AG04449 (cell line): Measurements from ENCODE around the gene GALNT10.

Source experiments
- CTCF ChIA-PET: fragments of 350-600 bp; formaldehyde crosslinking; extraction: SDS; loops from one replicate; lab custom pipeline; 2021; ENCODE audit warnings: antibody characterized with exemption; lab: Yijun Ruan, JAX
- POLR2A ChIA-PET: fragments of 400-600, 350-600 bp; formaldehyde crosslinking; extraction: SDS; loops from one replicate; lab custom pipeline; 2020; ENCODE audit warnings: antibody characterized with exemption, inconsistent platforms; lab: Yijun Ruan, JAX
- DNase-seq: peaks from one replicate; pipeline ENCODE4 v3.0.0-alpha.2; 2010; ENCODE audit warnings: low read depth, low spot score
- H3K4me3 ChIP-seq: 2 replicates; pipeline ENCODE4 v1.5.1; 2011; ENCODE audit warnings: low read depth, mild to moderate bottlenecking, control low read depth, low read length
- TF ChIP-seq, protein P1 (sequence below): IDR thresholded peaks from one replicate; pipeline ENCODE4 v1.5.1; 2011; ENCODE audit warnings: mild to moderate bottlenecking, moderate library complexity, low read length, control low read depth, inconsistent platforms; ENCODE audit not compliant: insufficient read depth; ENCODE audit errors: missing control alignments

Gene GALNT10

DNA sequence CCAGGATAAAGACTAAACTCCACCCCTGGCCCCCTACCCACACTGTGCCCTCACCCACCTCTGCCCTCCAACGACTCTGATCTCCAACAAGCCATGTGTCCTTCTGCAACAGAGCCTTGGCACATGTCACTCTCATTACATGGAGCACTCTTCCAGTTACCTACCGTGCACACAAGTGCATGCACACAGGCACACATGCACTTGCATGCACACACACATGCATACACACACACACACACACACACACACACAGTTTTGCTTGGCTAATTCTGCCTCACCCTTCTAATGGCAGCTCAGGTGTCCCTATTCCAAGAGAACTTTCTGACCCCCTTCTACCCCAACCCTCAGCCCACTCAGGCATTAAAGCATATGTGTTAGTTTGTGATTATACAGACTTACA is 19.6 kb downstream of the GALNT10 start:
- TF ChIP-seq, protein P1, sequence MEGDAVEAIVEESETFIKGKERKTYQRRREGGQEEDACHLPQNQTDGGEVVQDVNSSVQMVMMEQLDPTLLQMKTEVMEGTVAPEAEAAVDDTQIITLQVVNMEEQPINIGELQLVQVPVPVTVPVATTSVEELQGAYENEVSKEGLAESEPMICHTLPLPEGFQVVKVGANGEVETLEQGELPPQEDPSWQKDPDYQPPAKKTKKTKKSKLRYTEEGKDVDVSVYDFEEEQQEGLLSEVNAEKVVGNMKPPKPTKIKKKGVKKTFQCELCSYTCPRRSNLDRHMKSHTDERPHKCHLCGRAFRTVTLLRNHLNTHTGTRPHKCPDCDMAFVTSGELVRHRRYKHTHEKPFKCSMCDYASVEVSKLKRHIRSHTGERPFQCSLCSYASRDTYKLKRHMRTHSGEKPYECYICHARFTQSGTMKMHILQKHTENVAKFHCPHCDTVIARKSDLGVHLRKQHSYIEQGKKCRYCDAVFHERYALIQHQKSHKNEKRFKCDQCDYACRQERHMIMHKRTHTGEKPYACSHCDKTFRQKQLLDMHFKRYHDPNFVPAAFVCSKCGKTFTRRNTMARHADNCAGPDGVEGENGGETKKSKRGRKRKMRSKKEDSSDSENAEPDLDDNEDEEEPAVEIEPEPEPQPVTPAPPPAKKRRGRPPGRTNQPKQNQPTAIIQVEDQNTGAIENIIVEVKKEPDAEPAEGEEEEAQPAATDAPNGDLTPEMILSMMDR, result no peak
- ChIA-PET CTCF (interaction anchor here (1.3 kb wide), 1 partner anchor 17 kb away, joined by 3 read pairs; no protein-coding TSS in a partner anchor), POLR2A (no interaction called here)
- no peak overlapping the region for H3K4me3 ChIP-seq
- DNase-seq, result no peak

DNA sequence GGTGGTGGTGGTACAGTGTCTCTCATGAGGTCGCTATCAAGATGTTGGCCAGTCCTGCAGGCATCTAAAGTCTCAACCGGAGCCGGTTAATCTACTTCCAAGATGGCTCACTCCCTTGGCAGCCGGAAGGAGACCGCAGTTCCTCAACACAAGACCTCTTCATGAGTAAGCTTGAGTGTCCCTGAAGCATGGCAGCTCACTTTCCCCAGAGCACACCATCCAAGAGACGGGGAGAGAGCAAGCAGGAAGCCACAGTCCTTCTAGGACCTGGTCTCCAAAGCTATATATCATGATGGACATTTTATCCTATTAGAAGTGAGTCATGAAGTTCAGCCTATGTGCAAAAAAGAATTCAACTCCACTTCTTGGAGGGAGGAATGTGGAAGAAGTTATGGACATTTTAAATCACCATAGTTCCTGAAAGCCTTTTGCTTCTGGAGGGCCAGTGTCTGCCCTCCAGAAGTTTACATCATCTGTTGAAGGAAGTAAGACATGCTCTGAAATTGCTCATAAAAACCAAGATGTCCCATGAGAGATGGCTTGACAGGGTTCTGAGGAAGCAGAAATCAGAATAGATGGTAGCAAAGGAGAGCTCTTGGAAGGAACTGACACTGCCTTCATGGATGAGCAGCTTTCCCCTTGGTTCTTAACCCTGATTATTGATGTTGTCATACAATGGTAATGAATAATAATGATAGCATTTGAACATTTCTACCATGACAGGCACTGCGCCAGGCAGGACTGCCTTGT is 21.3 kb downstream of the GALNT10 start:
- no peak for DNase-seq
- POLR2A ChIA-PET, result interaction anchor here (1.1 to 2.6 kb wide), 2 partner anchors 9 to 22 kb away, joined by 3 to 13 read pairs; partner anchors contain the start of gene GALNT10
- CTCF ChIA-PET, result interaction anchor here (1.3 to 2.5 kb wide), 3 partner anchors 18 to 195 kb away, joined by 3 to 12 read pairs (median 5); no protein-coding TSS in a partner anchor
- TF ChIP-seq, protein P1, result no peak
- H3K4me3 ChIP-seq, result no peak overlapping the region

DNA sequence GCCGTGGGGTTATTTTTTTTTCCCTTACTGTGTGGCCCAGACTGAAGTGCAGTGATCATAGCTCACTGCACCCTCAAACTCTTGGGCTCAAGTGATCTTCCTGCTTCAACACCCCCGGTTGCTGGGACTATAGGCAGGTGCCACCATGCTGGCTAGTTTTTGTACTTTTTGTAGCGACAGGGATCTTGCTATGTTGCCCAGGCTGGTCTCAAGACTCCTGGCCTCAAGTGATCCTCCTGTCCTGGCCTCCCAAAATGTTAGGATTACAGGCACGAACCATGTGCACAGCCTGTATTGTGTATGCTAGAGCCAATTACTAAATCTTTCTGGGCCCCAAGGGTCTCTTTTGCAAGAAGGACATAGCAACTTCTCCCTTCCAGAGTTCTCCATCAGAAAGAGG is 23.1 kb downstream of the GALNT10 start:
- TF ChIP-seq, protein P1, result no peak
- no peak for DNase-seq
- ChIA-PET CTCF (interaction anchor here (1.0 to 2.5 kb wide), 2 partner anchors 17 to 191 kb away, joined by 4 to 12 read pairs; no protein-coding TSS in a partner anchor), POLR2A (interaction anchor here (0.8 to 2.6 kb wide), 2 partner anchors 9 to 24 kb away, joined by 3 to 13 read pairs; partner anchors contain the start of gene GALNT10)
- no peak overlapping the region for H3K4me3 ChIP-seq

DNA sequence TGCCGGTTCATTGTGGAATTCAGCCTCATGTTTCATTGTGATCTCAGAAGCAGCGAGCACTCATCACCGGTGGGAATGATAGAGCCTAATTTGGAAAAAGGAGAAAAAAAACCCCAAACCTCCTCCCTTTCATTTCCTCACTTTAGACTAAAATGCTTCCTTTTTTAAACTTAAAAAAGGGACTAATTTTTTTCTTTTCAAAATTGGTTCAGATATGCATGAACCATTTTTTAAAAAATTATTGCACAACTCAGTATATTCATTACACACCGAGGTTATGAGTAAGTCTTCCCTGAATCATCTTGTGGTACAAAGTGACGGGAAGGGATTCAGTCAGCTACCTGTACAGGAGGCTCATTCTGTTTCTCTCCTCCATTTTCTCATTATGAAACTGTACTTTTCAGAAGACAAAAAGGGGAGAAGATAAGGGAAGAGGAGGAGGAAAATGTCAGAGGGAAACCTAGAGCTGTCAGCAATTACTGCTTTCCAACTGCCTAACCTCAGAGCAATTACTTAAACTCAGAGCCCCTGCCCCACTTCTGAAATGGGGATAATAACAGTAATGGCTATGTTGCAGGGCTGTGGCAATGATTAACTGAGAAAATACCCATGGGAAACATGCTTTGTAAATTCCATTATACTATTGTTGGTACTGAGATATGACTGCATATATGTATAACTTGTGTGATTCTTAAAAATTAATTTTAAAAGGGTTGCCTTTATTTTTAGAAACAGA is 24.0 kb downstream of the GALNT10 start:
- TF ChIP-seq, protein P1, result no peak
- CTCF ChIA-PET, result interaction anchor here (0.6 to 1.4 kb wide), 4 partner anchors 10 to 191 kb away, joined by 3 to 4 read pairs (median 3); no protein-coding TSS in a partner anchor
- DNase-seq, result no peak
- POLR2A ChIA-PET, result no interaction called here
- no peak overlapping the region for H3K4me3 ChIP-seq

DNA sequence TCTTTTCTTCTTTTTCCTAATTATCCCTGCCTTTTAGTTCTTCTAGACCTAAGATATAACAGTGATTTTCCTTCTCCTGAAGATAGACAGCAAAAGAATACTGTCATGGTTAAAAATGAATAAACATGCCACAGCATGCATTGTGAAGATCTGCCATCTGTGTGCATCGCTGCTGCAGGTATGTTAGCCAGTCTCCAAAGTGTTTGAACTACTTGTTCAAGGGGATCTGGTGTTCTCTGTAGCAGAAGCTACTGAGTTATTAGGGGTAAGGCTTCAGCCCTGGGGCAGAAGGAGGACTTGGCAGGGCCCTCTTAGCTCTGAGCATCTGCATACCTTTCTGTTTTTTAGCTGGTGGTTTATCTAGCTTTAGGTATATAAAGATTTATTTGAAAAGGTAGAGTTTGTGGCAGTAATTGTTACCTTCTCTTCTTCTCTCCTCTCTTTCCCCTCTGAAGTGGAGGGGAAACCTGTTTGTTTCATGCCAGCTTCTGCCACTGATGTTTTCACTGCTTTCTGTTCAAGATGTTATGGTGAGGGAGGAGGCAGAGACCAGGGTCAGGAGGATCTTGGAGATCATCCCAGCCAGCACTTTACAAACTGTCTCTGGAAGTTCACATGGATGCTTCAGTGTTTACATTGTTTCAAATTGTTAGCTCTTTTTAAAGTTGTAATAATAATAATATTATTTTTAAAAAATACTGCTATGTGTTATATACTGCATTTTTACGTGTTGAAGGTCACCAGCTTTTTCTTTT is 25.2 kb downstream of the GALNT10 start:
- ChIA-PET POLR2A (interaction anchor here (0.8 kb wide), 1 partner anchor 16 kb away, joined by 3 read pairs; no protein-coding TSS in a partner anchor), CTCF (interaction anchor here (1.0 to 1.4 kb wide), 5 partner anchors 9 to 190 kb away, joined by 3 to 4 read pairs (median 3); no protein-coding TSS in a partner anchor)
- TF ChIP-seq, protein P1, result no peak
- DNase-seq, result no peak
- H3K4me3 ChIP-seq, result no peak overlapping the region
